Lower leg skin (tissue), 3 donors: ENCODE results near the gene ZNF101.

Experiments used
- POLR2A ChIP-seq, 2 donors: fragments of 450-650 bp; IDR thresholded peaks; one replicate each; pipeline ENCODE4 v1.6.1; 2016 to 2017; ENCODE audit warnings: antibody characterized with exemption in 2 of 2, mild to moderate bottlenecking in 1 of 2, moderate library complexity in 1 of 2
- TF ChIP-seq, protein P1 (sequence below), 3 donors: fragments of 450-650 bp; IDR thresholded peaks; one replicate each; pipeline ENCODE4 v1.5.1; 2016; ENCODE audit warnings: antibody characterized with exemption in 3 of 3, mild to moderate bottlenecking in 3 of 3, moderate library complexity in 2 of 3

DNA sequence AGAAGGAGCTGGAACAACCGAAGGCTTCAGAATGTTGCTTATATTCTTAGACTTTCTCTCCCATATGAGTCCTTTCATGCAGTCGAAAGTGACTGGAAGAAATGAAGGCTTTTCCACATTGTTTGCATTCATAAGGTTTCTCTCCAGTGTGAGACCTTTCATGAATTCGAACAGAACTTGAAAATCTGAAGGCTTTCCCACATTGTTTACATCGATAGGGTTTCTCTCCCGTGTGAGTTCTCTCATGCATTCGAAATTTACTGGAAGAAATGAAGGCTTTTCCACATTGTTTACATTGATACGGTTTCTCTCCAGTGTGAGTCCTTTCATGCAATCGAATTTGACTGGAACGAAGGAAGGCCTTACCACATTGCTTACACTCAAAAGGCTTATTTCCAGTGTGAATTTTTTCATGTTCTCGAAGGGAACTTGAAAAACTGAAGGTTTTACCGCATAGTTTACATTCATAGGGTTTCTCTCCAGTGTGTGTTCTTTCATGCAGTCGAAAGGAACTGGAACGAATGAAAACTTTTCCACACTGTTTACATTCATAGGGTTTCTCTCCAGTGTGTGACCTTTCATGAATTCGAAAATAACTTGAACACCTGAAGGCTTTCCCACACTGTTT is 42.8 kb downstream of the ZNF101 start:
- TF ChIP-seq, protein P1, sequence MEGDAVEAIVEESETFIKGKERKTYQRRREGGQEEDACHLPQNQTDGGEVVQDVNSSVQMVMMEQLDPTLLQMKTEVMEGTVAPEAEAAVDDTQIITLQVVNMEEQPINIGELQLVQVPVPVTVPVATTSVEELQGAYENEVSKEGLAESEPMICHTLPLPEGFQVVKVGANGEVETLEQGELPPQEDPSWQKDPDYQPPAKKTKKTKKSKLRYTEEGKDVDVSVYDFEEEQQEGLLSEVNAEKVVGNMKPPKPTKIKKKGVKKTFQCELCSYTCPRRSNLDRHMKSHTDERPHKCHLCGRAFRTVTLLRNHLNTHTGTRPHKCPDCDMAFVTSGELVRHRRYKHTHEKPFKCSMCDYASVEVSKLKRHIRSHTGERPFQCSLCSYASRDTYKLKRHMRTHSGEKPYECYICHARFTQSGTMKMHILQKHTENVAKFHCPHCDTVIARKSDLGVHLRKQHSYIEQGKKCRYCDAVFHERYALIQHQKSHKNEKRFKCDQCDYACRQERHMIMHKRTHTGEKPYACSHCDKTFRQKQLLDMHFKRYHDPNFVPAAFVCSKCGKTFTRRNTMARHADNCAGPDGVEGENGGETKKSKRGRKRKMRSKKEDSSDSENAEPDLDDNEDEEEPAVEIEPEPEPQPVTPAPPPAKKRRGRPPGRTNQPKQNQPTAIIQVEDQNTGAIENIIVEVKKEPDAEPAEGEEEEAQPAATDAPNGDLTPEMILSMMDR (IDR thresholded peaks at IDR 0.05): no peak
- no peak for TF ChIP-seq POLR2A (IDR thresholded peaks at IDR 0.05)
